A673 (cell line): ENCODE measurements around the gene CDH12. TPM values are rescaled to one million over a fixed set of nuclear protein-coding genes. Genes with fewer than 3 reads are reported as not detected.

ENCODE experiments used
- BruUV-seq: library from RNA; stranded (reverse); fragments of 400-500 nt; replicated peaks from 2 replicates; lab custom pipeline; 2021; lab: Mats Ljungman, UMichigan
- CTCF ChIA-PET: fragments of 300-600 bp; sonication (Branson Sonifier 250); formaldehyde crosslinking; loops from one replicate; lab custom pipeline; 2022; ENCODE audit warnings: antibody characterized with exemption; lab: Charles Lee
- POLR2A ChIA-PET: fragments of 300-600 bp; sonication (Branson Sonifier 250); formaldehyde crosslinking; loops from one replicate; lab custom pipeline; 2022; ENCODE audit warnings: antibody characterized with exemption; ENCODE audit not compliant: low non-redundant PET; lab: Charles Lee
- DNase-seq: peaks from one replicate; pipeline ENCODE4 v3.0.0-alpha.2; 2015; ENCODE audit warnings: low spot score
- H3K27ac ChIP-seq: fragments of 200-600 bp; sonication (generic); 2 replicates; pipeline ENCODE4 v1.5.1; 2016; ENCODE audit warnings: mixed run types, low read depth, mild to moderate bottlenecking, mixed read lengths, antibody characterized with exemption, low read length; ENCODE audit not compliant: poor library complexity, severe bottlenecking
- H3K27me3 ChIP-seq: fragments of 200-600 bp; sonication (generic); replicated peaks from 2 replicates; pipeline ENCODE4 v1.6.1; 2017; ENCODE audit warnings: mixed run types, low read depth, mild to moderate bottlenecking, mixed read lengths, antibody characterized with exemption, low read length; ENCODE audit not compliant: insufficient read depth, poor library complexity
- H3K36me3 ChIP-seq: fragments of 200-600 bp; sonication (generic); 2 replicates; pipeline ENCODE4 v1.6.1; 2016; ENCODE audit warnings: mixed run types, mild to moderate bottlenecking, mixed read lengths, antibody characterized with exemption, low read length; ENCODE audit not compliant: insufficient read depth, poor library complexity, severe bottlenecking
- H3K4me1 ChIP-seq: fragments of 200-600 bp; sonication (generic); 2 replicates; pipeline ENCODE4 v1.6.1; 2017; ENCODE audit warnings: mixed run types, mild to moderate bottlenecking, mixed read lengths, antibody characterized with exemption, low read length; ENCODE audit not compliant: insufficient read depth, poor library complexity, severe bottlenecking
- H3K4me3 ChIP-seq: fragments of 200-600 bp; sonication (generic); 2 replicates; pipeline ENCODE4 v1.5.1; 2016; ENCODE audit warnings: low read depth, mixed run types, mild to moderate bottlenecking, mixed read lengths, low read length; ENCODE audit not compliant: poor library complexity, severe bottlenecking
- H3K9me3 ChIP-seq: fragments of 200-600 bp; sonication (generic); 2 replicates; pipeline ENCODE4 v1.6.1; 2016; ENCODE audit warnings: mixed run types, low read depth, mild to moderate bottlenecking, mixed read lengths, antibody characterized with exemption, low read length; ENCODE audit not compliant: poor library complexity, severe bottlenecking
- EZH2 ChIP-seq: fragments of 200-600 bp; sonication (generic); IDR thresholded peaks from 2 replicates; pipeline ENCODE4 v1.6.1; 2017; ENCODE audit warnings: borderline replicate concordance, low read depth, mild to moderate bottlenecking, mixed read lengths, antibody characterized with exemption, low read length; ENCODE audit not compliant: poor library complexity, severe bottlenecking
- intact Hi-C: fragments of 100-400 bp; cut with micrococcal nuclease; formaldehyde crosslinking; loops from one replicate; pipeline ENCODE4 v1.10.0; 2022; ENCODE audit not compliant: unreplicated experiment
- total RNA-seq: library from RNA; stranded (reverse); gene quantifications from 2 replicates; pipeline ENCODE4 v1.2.3, GENCODE V29; 2021
- TF ChIP-seq, protein P1 (sequence below): fragments of 300-800, 200-600 bp; sonication (generic); conservative IDR thresholded peaks from 2 replicates; pipeline ENCODE4 v1.5.1; 2017; ENCODE audit warnings: low read depth, mild to moderate bottlenecking, antibody characterized with exemption, low read length, moderate library complexity, mixed read lengths

The CDH12 gene
- total RNA-seq, 1 experiment from 2014 or later: 39.5 TPM

DNA sequence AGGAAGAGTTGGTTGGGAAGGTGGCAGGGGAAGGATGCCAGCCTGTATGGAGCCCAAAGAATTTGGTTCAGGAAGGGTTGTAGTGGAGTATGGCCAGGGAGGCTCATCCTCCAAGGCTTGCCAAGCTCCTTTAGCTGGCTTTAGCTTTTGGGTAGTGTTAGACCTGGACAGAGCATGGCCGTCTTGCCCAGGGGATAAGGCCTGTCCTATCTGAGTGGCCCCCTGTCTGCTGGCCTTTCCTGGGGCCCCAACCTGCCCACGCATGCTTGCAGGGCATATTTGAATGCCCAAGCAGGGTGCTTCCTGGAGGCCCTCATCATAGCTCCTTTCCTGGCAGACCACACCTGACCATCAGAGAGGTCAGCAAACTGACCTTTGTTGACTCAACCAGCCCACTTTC lies 227.7 kb downstream of the CDH12 start:
- no peaks in the 10 kb centered on the region for H3K27me3 ChIP-seq
- no peak for DNase-seq
- no peaks in the 10 kb centered on the region for H3K9me3 ChIP-seq
- H3K4me1 ChIP-seq: no peaks in the 10 kb centered on the region
- CTCF ChIA-PET: no interaction called here
- H3K27ac ChIP-seq: no peak overlapping the region
- no peak overlapping the region for H3K4me3 ChIP-seq
- no TSS peak for BruUV-seq
- POLR2A ChIA-PET: no interaction called here
- no peaks in the 10 kb centered on the region for H3K36me3 ChIP-seq
- intact Hi-C loops: no loop called here
- TF ChIP-seq, protein P1, sequence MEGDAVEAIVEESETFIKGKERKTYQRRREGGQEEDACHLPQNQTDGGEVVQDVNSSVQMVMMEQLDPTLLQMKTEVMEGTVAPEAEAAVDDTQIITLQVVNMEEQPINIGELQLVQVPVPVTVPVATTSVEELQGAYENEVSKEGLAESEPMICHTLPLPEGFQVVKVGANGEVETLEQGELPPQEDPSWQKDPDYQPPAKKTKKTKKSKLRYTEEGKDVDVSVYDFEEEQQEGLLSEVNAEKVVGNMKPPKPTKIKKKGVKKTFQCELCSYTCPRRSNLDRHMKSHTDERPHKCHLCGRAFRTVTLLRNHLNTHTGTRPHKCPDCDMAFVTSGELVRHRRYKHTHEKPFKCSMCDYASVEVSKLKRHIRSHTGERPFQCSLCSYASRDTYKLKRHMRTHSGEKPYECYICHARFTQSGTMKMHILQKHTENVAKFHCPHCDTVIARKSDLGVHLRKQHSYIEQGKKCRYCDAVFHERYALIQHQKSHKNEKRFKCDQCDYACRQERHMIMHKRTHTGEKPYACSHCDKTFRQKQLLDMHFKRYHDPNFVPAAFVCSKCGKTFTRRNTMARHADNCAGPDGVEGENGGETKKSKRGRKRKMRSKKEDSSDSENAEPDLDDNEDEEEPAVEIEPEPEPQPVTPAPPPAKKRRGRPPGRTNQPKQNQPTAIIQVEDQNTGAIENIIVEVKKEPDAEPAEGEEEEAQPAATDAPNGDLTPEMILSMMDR: no peak
- no peak for TF ChIP-seq EZH2

DNA sequence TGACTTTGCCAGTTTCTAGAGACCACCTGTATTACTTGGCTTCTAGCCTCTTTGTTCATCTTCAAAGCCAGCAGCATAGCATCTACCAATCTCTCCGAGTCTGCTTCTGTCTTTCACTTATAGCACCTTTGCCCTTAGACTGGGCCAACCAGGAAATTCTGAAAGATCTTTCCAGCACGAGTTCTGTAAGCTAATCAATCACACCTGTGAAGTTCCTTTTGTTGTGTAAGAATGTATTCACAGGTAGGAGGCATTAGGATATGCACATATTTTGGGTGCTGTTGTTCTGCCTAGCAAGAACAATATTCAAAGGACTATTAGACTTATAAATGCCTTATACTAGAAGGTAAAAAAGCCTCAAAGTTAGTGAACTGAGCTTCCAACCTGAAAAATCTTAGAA lies 232.1 kb downstream of the CDH12 start:
- intact Hi-C loops: no loop called here
- H3K4me1 ChIP-seq: no peaks in the 10 kb centered on the region
- no peak for DNase-seq
- ChIA-PET POLR2A (no interaction called here), CTCF (no interaction called here)
- H3K9me3 ChIP-seq: no peaks in the 10 kb centered on the region
- no peak overlapping the region for H3K27ac ChIP-seq
- H3K27me3 ChIP-seq: no peaks in the 10 kb centered on the region
- TF ChIP-seq, protein P1: no peak
- BruUV-seq: no TSS peak
- no peaks in the 10 kb centered on the region for H3K36me3 ChIP-seq
- H3K4me3 ChIP-seq: no peak overlapping the region

DNA sequence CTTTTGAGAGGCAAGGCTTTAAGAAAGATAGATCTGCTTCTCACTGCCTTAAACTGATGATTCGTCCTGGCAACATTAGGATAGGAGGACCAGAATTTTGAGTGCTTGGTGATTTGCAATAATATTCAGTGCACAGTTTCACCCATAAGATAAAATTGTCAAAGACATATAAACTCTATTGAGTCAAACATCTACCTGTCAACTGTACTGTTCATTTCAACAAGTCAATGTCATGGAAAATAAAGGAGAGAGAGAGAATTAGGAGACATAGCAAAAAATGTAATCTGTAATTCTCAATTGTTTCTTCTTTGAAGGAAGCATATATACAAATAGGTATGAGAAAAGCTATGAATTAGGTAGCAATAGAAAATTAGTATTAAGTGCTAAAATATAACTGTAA lies 237.2 kb downstream of the CDH12 start:
- ChIA-PET CTCF (no interaction called here), POLR2A (no interaction called here)
- no peaks in the 10 kb centered on the region for H3K27me3 ChIP-seq
- no peak for TF ChIP-seq EZH2
- TF ChIP-seq, protein P1: no peak
- no peak overlapping the region for H3K4me3 ChIP-seq
- BruUV-seq: no TSS peak
- no peak overlapping the region for H3K27ac ChIP-seq
- H3K4me1 ChIP-seq: no peaks in the 10 kb centered on the region
- no peaks in the 10 kb centered on the region for H3K9me3 ChIP-seq
- no peak for DNase-seq
- no peaks in the 10 kb centered on the region for H3K36me3 ChIP-seq
- intact Hi-C loops: no loop called here
